Skeletal muscle satellite cell (primary cell): ENCODE measurements around the gene ARHGAP6.
A peak's percentile ranks its signal among the peaks of the same experiment; 100 is the strongest.

Experiments
- H3K27me3 ChIP-seq: 2 replicates; pipeline ENCODE4 v1.7.0; 2013; ENCODE audit warnings: low read length; ENCODE audit not compliant: control insufficient read depth, insufficient read depth
- H3K36me3 ChIP-seq: 2 replicates; pipeline ENCODE4 v1.7.0; 2013; ENCODE audit warnings: mild to moderate bottlenecking, control low read depth, low read length; ENCODE audit not compliant: insufficient read depth
- H3K4me1 ChIP-seq: 2 replicates; pipeline ENCODE4 v1.7.0; 2013; ENCODE audit warnings: low read length; ENCODE audit not compliant: control insufficient read depth, insufficient read depth
- H3K4me2 ChIP-seq: 2 replicates; pipeline ENCODE4 v1.7.0; 2013; ENCODE audit warnings: mild to moderate bottlenecking, low read length
- H3K4me3 ChIP-seq: 2 replicates; pipeline ENCODE4 v1.7.0; 2013; ENCODE audit warnings: low read length
- H3K9ac ChIP-seq: 2 replicates; pipeline ENCODE4 v1.7.0; 2013; ENCODE audit warnings: mild to moderate bottlenecking, low read depth, low read length, moderate library complexity
- H3K9me3 ChIP-seq: replicated peaks from 2 replicates; pipeline ENCODE4 v1.7.0; 2013; ENCODE audit warnings: mild to moderate bottlenecking, control low read depth, low read length

The ARHGAP6 gene

GRCh38 chrX:11399489-11400094 lies 266.1 kb downstream of the ARHGAP6 start:
- peaks cover 11% of the 10 kb centered on the region for H3K4me1 ChIP-seq
- no peaks in the 10 kb centered on the region for H3K36me3 ChIP-seq
- H3K27me3 ChIP-seq, result no peaks in the 10 kb centered on the region
- no peak overlapping the region for H3K9ac ChIP-seq
- no peak overlapping the region for H3K4me3 ChIP-seq
- H3K4me2 ChIP-seq, result no peak overlapping the region
- H3K9me3 ChIP-seq, result no peaks in the 10 kb centered on the region

DNA sequence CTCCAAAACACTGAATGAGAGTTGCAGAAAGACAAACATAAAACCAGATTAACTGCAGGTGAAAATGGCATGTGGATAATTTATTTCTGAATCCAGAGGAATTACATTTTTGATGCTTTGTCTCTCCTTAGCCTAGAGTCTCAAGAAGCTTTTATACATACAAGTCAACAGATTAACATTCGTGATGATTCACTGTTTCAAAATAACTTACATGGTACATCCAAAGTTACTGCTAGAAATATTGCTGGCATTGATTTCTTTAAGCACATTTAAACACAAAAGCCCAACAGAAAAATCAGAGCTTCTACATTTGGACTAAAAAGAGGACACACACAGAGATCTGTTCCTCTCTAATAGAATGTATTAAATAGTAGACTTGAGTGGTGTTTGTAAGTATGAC lies 266.9 kb downstream of the ARHGAP6 start:
- Histone ChIP-seq H3K9ac (no peak overlapping the region), H3K9me3 (no peaks in the 10 kb centered on the region), H3K36me3 (no peaks in the 10 kb centered on the region), H3K4me2 (no peak overlapping the region), H3K27me3 (no peaks in the 10 kb centered on the region), H3K4me3 (no peak overlapping the region), H3K4me1 (peaks cover 11% of the 10 kb centered on the region)

DNA sequence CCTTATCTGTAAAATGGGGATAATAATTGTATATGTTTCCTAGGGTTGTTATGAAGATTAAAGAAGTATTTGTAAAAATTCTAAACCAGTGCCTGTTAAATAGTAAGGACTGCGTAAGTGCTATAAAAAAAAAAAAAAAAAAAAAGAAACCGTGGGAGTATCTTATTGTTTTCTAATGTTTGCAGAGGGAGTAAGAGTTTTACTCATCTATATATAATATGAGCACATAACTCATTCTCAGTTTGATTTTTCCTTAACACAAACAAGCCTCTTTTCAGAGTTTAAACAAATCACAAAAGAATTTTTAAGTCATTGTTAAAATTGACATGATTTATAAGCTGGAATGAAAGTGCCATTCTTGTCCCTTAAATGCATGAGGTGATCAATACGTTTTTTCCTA lies 267.6 kb downstream of the ARHGAP6 start:
- no peak overlapping the region for H3K4me3 ChIP-seq
- H3K4me1 ChIP-seq, result peaks cover 11% of the 10 kb centered on the region
- H3K27me3 ChIP-seq, result no peaks in the 10 kb centered on the region
- H3K4me2 ChIP-seq, result no peak overlapping the region
- no peak overlapping the region for H3K9ac ChIP-seq
- H3K36me3 ChIP-seq, result no peaks in the 10 kb centered on the region
- H3K9me3 ChIP-seq, result no peaks in the 10 kb centered on the region

- Histone ChIP-seq H3K4me2 (no peak overlapping the region), H3K27me3 (no peaks in the 10 kb centered on the region), H3K9me3 (no peaks in the 10 kb centered on the region), H3K9ac (no peak overlapping the region), H3K36me3 (no peaks in the 10 kb centered on the region), H3K4me1 (peaks cover 11% of the 10 kb centered on the region), H3K4me3 (no peak overlapping the region)
Measured at GRCh38 chrX:11397680-11398079, 268.0 kb downstream of the ARHGAP6 start.

DNA sequence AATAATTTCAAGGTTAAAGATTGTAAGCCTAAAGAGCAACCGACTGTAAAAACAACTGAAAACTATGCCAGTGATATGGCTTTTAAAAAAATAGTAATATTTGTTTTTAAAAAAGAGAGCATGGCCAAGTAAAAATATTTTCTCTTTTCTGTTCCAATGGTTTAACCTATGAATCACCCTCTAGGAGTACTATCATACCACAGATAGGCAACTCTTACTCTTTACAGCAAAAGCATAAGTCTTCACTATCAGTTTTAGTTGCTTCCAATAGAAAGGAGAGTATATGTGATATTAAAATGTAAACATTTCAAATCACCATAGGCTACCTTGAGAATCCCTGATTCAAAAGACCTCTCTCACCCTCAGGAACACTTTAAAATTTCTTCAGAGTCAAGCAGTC lies 269.9 kb downstream of the ARHGAP6 start:
- Histone ChIP-seq H3K4me1 (peaks cover 11% of the 10 kb centered on the region), H3K9ac (no peak overlapping the region), H3K4me2 (no peak overlapping the region), H3K9me3 (no peaks in the 10 kb centered on the region), H3K36me3 (no peaks in the 10 kb centered on the region), H3K4me3 (no peak overlapping the region), H3K27me3 (no peaks in the 10 kb centered on the region)

- Histone ChIP-seq H3K27me3 (no peaks in the 10 kb centered on the region), H3K4me3 (no peak overlapping the region), H3K4me1 (peaks cover 10% of the 10 kb centered on the region), H3K9me3 (no peaks in the 10 kb centered on the region), H3K9ac (no peak overlapping the region), H3K36me3 (no peaks in the 10 kb centered on the region), H3K4me2 (no peak overlapping the region)
Measured at GRCh38 chrX:11393949-11394654, 271.6 kb downstream of the ARHGAP6 start.

DNA sequence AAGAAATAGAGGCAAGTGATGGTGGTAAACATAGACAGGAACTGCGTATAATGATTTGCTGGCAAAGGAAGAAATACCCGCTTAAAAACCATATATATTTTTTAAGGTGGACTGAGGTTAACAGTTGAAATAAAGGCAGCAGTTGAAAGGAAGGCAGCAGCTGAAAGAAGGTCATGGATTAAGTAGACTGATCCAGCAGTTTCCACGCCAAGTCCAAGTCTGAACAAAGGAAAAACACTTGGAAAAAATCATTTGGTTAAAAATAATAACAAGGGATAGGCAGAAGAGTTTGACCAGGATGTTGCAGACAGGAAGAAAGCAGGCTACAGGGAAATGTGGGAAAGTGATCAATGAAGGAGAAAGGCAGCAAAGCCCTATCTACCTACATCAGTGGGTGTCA lies 278.9 kb downstream of the ARHGAP6 start:
- H3K9ac ChIP-seq, result no peak overlapping the region

GRCh38 chrX:11386001-11386523 lies 279.7 kb downstream of the ARHGAP6 start:
- Histone ChIP-seq H3K27me3 (no peaks in the 10 kb centered on the region), H3K4me3 (peak overlapping the region; percentile 38), H3K36me3 (no peaks in the 10 kb centered on the region), H3K4me2 (peak overlapping the region; percentile 48), H3K4me1 (peaks cover 18% of the 10 kb centered on the region), H3K9ac (peak overlapping the region; percentile 47), H3K9me3 (no peaks in the 10 kb centered on the region)

More for the DNA sequence above, 278.9 kb downstream of the ARHGAP6 start:
- no peaks in the 10 kb centered on the region for H3K9me3 ChIP-seq
- H3K4me1 ChIP-seq, result peaks cover 18% of the 10 kb centered on the region
- no peak overlapping the region for H3K4me3 ChIP-seq
- no peaks in the 10 kb centered on the region for H3K27me3 ChIP-seq
- no peak overlapping the region for H3K4me2 ChIP-seq
- H3K36me3 ChIP-seq, result no peaks in the 10 kb centered on the region

DNA sequence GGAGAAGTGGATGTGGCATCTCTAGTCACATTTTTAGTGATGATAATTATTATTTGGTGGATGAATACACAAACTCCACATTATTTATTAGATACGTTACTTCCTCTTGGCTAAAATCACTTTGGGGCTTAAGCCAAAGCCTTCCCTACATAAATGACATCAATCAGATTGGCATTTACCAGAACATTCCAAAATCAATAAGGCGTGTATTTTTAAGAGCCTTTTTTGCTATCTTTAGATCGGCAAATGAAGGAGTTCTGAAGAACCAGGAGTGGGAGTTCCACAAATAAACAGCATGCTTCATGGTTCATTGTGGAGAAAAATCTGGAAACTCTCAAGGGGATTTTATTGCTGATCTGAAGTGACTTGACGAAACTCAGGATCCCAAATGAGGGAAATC lies 282.8 kb downstream of the ARHGAP6 start:
- H3K36me3 ChIP-seq, result no peaks in the 10 kb centered on the region
- no peaks in the 10 kb centered on the region for H3K9me3 ChIP-seq
- no peak overlapping the region for H3K4me3 ChIP-seq
- H3K9ac ChIP-seq, result no peak overlapping the region
- H3K4me2 ChIP-seq, result no peak overlapping the region
- no peaks in the 10 kb centered on the region for H3K27me3 ChIP-seq
- peaks cover 20% of the 10 kb centered on the region for H3K4me1 ChIP-seq

- H3K27me3 ChIP-seq, result no peaks in the 10 kb centered on the region
- H3K36me3 ChIP-seq, result no peaks in the 10 kb centered on the region
- H3K4me3 ChIP-seq, result no peak overlapping the region
- H3K9me3 ChIP-seq, result no peaks in the 10 kb centered on the region
- H3K4me2 ChIP-seq, result peak overlapping the region; percentile 27
- no peak overlapping the region for H3K9ac ChIP-seq
- peaks cover 18% of the 10 kb centered on the region for H3K4me1 ChIP-seq
Measured at GRCh38 chrX:11381464-11381863, 284.3 kb downstream of the ARHGAP6 start.

DNA sequence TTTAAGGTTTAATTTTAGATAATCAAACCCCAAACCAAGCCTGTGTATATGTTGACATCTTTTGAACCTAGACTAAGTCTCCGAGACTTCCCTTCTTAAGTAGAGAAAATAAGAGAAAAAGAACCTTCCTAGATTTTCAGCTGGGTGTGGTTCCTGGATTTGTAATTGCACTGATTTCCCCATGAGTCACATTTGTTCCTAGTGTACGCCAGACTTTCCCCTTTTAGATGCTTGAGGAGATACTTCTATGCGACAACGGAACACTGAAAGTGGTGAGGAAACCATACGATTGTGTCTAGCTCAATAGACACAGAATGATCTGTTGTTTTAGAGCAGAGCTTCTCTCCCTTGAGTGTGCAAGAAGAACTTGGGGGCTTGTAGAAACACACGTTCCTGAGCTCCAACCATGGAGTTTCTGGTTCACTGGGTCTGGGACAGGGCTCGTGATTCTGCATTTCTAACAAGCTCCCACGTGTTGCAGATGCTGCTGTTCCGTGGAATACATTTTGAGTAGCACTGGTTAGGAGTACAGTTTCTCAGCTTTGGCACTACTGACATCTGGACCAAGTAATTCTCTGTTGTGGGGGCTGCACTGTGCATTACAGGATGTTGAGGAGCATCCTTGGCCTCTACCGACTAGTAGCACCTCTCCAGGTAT lies 285.4 kb downstream of the ARHGAP6 start:
- no peak overlapping the region for H3K4me2 ChIP-seq
- H3K9ac ChIP-seq, result no peak overlapping the region
- H3K4me3 ChIP-seq, result no peak overlapping the region
- no peaks in the 10 kb centered on the region for H3K27me3 ChIP-seq
- peaks cover 8% of the 10 kb centered on the region for H3K4me1 ChIP-seq
- no peaks in the 10 kb centered on the region for H3K36me3 ChIP-seq
- no peaks in the 10 kb centered on the region for H3K9me3 ChIP-seq
